ENCODE results near the gene RBP5. TPM values are rescaled to one million over a fixed set of nuclear protein-coding genes. Genes with fewer than 3 reads are reported as not detected.

RBP5 gene
- total and polyA plus RNA-seq, 10 of the 15 experiments (the other 5 are each of a cell fraction or from before 2014, with no cell fraction given), result 0.11 to 1.1 (median 0.31) TPM; not detected in 4

DNA sequence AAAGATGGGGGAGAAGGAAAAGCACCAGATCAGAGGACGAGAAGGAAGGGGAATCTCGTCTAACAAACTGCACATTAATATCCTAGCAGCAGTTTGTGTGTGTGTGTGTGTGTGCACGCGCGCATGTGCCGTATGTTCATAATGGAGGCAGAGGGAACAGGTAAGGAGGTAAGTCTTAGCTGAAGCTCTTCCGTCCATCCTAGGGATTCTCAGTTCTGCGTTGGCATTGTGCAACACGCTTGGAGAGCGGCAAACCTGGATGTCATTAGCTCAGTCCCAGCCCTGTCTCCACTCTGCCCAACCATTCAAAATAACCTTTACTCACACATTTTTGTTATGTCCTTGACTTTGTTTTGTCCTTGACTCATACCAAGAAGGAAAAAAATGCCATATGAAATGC lies 34.8 kb downstream of the RBP5 start:
- H3K9me3 ChIP-seq (replicated peaks; ENCODE audit: control insufficient read depth, insufficient read depth, low read length), result no peaks in the 10 kb centered on the region
- H3K4me1 ChIP-seq (ENCODE audit: control insufficient read depth, insufficient read depth, low read length), result no peaks in the 10 kb centered on the region
- H3K4me2 ChIP-seq (ENCODE audit: control insufficient read depth, insufficient read depth), result no peak overlapping the region
- no peaks in the 10 kb centered on the region for H3K79me2 ChIP-seq (ENCODE audit: control insufficient read depth, insufficient read depth, low read length)
- no peak overlapping the region for H3K4me3 ChIP-seq
- in situ Hi-C loops (cut with MboI) (no loop called here), intact Hi-C loops (cut with micrococcal nuclease; ENCODE audit: unreplicated experiment) (loop anchor here (5.0 kb wide), 3 partner anchors 77 to 172 kb away; partner anchors contain the start of genes EMG1, LPCAT3 and PHB2)
- DNase-seq (ENCODE audit: low read depth, low spot score), result no peak
- 70% methylated on average over 10 of the region's 10 CpGs for WGBS (ENCODE audit: insufficient coverage, insufficient replicate concordance, low lambda C conversion rate, missing lambda C conversion rate)
- H2AFZ ChIP-seq (ENCODE audit: control insufficient read depth, low read depth, low read length), result no peak overlapping the region
- TF ChIP-seq NFYB (IDR thresholded peaks at IDR 0.05; ENCODE audit: insufficient read depth, low read depth, low read length) (no peak), TBL1XR1 (IDR thresholded peaks at IDR 0.05; ENCODE audit: low read depth, low read length) (no peak)
- TF ChIP-seq, protein P1, sequence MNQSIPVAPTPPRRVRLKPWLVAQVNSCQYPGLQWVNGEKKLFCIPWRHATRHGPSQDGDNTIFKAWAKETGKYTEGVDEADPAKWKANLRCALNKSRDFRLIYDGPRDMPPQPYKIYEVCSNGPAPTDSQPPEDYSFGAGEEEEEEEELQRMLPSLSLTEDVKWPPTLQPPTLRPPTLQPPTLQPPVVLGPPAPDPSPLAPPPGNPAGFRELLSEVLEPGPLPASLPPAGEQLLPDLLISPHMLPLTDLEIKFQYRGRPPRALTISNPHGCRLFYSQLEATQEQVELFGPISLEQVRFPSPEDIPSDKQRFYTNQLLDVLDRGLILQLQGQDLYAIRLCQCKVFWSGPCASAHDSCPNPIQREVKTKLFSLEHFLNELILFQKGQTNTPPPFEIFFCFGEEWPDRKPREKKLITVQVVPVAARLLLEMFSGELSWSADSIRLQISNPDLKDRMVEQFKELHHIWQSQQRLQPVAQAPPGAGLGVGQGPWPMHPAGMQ (IDR thresholded peaks at IDR 0.05; ENCODE audit: borderline replicate concordance), result no peak
- TF ChIP-seq, protein P2, sequence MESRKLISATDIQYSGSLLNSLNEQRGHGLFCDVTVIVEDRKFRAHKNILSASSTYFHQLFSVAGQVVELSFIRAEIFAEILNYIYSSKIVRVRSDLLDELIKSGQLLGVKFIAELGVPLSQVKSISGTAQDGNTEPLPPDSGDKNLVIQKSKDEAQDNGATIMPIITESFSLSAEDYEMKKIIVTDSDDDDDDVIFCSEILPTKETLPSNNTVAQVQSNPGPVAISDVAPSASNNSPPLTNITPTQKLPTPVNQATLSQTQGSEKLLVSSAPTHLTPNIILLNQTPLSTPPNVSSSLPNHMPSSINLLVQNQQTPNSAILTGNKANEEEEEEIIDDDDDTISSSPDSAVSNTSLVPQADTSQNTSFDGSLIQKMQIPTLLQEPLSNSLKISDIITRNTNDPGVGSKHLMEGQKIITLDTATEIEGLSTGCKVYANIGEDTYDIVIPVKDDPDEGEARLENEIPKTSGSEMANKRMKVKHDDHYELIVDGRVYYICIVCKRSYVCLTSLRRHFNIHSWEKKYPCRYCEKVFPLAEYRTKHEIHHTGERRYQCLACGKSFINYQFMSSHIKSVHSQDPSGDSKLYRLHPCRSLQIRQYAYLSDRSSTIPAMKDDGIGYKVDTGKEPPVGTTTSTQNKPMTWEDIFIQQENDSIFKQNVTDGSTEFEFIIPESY (IDR thresholded peaks at IDR 0.05), result no peak
- TF ChIP-seq, protein P3, sequence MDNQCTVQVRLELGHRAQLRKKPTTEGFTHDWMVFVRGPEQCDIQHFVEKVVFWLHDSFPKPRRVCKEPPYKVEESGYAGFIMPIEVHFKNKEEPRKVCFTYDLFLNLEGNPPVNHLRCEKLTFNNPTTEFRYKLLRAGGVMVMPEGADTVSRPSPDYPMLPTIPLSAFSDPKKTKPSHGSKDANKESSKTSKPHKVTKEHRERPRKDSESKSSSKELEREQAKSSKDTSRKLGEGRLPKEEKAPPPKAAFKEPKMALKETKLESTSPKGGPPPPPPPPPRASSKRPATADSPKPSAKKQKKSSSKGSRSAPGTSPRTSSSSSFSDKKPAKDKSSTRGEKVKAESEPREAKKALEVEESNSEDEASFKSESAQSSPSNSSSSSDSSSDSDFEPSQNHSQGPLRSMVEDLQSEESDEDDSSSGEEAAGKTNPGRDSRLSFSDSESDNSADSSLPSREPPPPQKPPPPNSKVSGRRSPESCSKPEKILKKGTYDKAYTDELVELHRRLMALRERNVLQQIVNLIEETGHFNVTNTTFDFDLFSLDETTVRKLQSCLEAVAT (IDR thresholded peaks at IDR 0.05), result no peak
- no peak for ATAC-seq
- FAIRE-seq, result no peak
- POLR2A ChIA-PET, result no interaction called here
- no TSS peak for BruUV-seq (replicated peaks)
- no peaks in the 10 kb centered on the region for H3K36me3 ChIP-seq (ENCODE audit: control insufficient read depth in 2 of 2, insufficient read depth in 2 of 2, low read length in 1 of 2)
- H4K20me1 ChIP-seq (ENCODE audit: control insufficient read depth, insufficient read depth), result no peaks in the 10 kb centered on the region
- H3K27ac ChIP-seq (ENCODE audit: control insufficient read depth, insufficient read depth), result no peak overlapping the region
- H3K27me3 ChIP-seq (replicated peaks in 1 of 2; ENCODE audit: control insufficient read depth in 2 of 2, insufficient read depth in 2 of 2, low read length in 1 of 2), result no peaks in the 10 kb centered on the region; a peak in 1 of 4 replicates
- no peak overlapping the region for H3K9ac ChIP-seq (ENCODE audit: control insufficient read depth, insufficient read depth, low read length)
- SMC1A ChIA-PET (ENCODE audit: uncharacterized antibody, unreplicated experiment), result interaction anchor here (0.9 to 1.6 kb wide), 4 partner anchors 14 to 133 kb away, joined by 3 to 7 read pairs (median 4); no protein-coding TSS in a partner anchor
- RAD21 ChIA-PET (ENCODE audit: unreplicated experiment), result interaction anchor here (1.4 kb wide), 2 partner anchors 14 to 150 kb away, joined by 4 read pairs; partner anchors contain the start of gene C12orf57
- CTCF ChIA-PET, result interaction anchor here (0.6 to 3.5 kb wide), 9 partner anchors 14 to 224 kb away, joined by 3 to 26 read pairs (median 4); partner anchors contain the start of genes C12orf57, C1RL, RNU7-1 and SPSB2
